NCI-H524 (cell line): ENCODE data around the gene COQ10A.
"Not testable (repeated sequence)": the region's sequence is repeated elsewhere in the genome, so short reads cannot be mapped to it uniquely, and the experiment has no call there.

ENCODE experiments used
- DNase-seq, 2 experiments: peaks; one replicate each; lab custom pipeline; 2025; lab: John Stamatoyannopoulos, UW

Gene COQ10A

DNA sequence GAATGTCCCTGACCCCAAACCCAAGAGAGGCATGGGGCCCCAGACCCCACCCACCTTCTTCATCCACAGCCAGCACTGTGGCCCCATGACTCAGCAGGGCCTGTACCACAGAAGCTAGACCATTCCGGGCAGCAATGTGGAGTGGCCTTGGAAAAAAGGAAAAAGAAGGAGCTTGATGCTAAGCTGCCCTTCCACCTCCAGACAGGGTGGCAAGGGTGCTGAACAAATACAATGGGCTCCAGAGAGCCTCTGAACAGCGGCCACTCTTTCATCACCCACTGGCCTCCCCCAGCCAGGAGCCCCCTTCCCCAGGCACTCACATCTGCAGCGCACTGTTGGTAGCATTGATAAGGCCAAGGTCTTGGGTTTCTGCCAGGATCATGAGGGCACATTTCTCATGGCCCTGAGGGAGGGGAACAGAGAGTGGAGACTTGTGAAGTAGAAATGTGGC, 23.0 kb upstream of the COQ10A start:
- DNase-seq, result no peak

GRCh38 chr12:56244494-56244893, 22.2 kb upstream of the COQ10A start:
- DNase-seq, result no peak

DNA sequence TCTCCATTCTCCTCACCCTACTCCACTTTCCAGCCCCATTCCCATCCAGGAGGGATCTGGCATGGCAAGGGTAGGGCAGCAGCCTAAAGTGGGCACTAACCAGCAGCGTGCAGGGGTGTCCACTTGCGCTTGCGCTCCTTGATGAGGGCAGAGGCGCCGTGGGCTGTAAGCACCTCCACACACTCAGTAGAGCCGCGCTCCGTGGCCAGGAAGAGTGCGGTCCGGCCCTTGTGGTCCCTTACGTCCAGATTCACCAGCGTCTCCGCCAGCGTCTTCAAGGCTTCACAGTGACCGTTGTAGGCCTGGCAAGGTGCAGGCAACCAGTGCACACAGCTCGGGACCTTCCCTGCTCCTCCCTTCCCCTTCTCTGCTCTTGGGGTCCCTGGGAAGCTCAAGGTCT, 18.8 kb upstream of the COQ10A start:
- no peak for DNase-seq

DNA sequence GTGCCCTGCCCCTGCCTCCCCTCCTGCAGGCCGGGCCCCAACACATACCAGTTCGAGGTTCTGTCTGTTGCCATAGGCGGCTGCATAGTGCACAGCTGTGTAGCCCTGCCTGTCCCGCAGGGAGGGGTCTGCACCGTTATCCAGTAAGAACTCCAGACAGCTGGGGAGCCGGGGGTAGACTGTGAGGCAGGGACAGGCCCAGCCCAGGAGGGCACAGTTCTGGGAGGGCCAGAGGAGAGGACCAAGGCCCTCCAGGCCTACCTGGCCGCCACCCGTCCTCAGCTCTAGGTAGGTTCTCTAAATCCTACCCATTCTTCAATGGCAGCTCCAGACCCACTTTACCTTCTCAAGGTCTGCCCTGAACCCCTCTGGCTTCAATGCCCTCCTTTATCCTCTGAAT, 18.0 kb upstream of the COQ10A start:
- DNase-seq, result no peak

- no peak for DNase-seq
Measured at GRCh38 chr12:56252649-56253048, 14.1 kb upstream of the COQ10A start.

GRCh38 chr12:56253091-56253490, 13.7 kb upstream of the COQ10A start:
- DNase-seq, result no peak

DNA sequence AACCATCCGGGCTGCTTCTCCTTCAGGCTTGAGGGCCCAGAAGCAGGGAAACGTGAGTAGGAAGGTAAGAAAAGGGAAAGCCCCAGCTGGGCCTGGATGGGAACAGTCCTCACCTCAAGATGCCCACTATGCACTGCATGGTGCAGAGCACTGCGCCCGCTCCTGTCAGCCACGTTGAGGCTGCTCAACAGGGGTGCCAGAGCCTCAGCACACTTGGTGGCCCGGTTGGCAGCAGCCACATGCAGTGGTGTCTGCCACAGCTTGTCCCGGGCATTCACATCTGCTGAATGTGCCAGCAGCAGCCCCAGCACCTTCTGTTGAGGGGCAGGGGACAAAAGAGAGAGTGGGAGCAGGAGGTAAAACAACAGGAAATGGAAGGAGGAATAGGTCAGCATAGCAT, 11.1 kb upstream of the COQ10A start:
- no peak for DNase-seq

GRCh38 chr12:56256326-56256960, 10.3 kb upstream of the COQ10A start:
- DNase-seq, result no peak

- DNase-seq, result no peak
Measured at GRCh38 chr12:56257071-56257470, 9.7 kb upstream of the COQ10A start.

DNA sequence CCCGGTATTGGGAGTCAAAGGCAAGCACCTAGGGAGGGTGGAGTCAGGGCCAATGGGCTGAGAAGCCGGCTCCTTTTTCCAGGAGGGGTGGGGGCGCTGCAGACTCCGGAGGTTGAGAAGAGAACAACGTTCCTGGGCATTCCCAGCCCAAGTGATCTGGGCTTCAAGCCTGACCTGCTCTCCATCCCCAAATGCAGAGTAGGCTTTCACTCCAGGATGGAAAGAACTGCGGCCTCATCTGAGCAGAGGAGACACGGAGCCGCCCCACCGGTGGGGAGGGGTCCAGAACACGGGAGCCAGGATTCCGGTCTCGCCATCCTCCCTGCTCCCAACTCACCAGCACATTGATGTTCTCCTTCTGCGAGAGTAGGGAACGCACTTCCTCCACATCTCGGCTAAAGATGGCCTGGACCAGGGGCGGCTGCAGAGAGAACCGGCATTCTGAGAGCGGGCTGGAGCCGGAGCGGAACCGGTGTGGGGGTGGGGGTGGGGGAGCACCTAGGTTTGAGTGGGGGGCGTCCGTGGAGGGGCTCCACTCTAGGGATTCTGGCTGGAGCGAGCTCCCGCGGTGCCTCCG, 9.2 kb upstream of the COQ10A start:
- peak; percentile 30 to 37 for DNase-seq

GRCh38 chr12:56258068-56258819, 8.5 kb upstream of the COQ10A start, which contains the start of gene ANKRD52:
Gene ANKRD52, minus strand, starts transcription at chr12:56258384. Its CDS starts 115 bp downstream, at chr12:56258269.
- peak; percentile 24 to 52 for DNase-seq

GRCh38 chr12:56258820-56259183, 7.9 kb upstream of the COQ10A start:
- no peak for DNase-seq

DNA sequence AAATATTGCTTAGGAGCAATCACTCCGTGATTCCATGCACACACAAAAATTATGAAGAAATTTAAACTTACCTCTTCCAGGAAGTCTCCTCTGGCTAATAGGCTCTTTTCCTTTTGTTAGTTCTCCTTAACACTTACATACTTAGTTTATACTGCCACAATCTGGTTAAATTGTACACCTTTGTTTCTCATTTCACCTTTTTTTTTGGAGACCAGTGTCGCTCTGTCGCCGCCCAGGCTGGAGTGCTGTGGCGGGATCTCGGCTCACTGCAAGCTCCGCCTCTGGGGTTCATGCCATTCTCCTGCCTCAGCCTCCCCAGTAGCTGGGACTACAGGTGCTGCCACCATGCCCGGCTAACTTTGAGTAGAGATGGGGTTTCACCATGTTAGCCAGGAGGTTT, 6.4 kb upstream of the COQ10A start:
- DNase-seq, result no peak

DNA sequence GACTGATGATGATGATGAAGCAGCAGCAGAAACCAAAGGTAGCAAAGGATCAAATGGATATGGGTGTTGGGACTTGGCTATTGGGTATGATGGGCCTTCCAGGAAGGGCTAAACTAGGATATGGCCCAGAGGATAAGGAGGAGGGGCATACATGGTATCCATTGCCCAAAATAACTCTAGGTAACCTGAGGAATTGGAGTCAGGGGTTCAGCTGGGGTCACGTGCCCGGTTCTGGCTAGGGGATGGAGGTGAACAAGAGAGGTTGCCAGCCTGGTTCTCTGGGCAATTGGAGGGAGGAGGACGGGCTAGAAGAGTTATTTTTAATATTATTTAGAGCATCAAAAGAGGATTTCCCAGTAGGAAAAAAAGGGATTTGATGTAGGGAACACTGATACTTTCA, 5.8 kb upstream of the COQ10A start:
- no peak for DNase-seq

DNA sequence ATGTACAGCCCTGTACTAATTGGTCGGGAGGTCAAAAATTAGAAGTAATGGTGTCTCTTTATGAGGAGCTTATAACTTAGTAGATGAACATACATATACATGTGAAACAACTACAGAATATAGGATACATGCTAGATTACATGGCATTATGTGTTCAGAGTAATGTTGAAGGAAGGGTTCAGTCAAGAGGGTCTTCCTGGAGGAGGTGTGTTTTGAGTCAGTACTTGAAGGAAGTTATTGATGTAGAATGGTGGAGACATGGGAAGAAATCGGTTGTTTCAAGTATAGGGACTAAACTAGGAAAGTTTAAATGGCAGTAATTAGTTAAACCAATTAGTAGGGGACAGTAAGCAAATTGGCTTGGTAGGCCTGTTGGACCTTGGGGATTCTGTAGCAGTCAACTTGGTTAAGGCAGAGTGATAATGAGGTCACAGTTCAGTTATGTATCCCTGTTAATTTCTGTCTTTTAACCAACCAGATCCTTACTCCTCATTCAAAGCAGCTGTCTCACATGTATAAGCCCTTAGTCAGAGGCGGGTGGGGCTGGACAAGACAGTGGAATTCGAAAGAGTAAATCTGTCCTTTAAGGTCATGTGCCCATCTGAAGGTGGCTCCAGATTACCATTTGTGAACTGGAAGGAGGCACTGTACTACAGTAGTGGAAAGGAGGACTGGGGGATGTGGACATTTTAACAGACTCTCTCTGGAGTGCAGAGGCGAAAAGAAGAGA, 5.1 kb upstream of the COQ10A start:
- no peak for DNase-seq

DNA sequence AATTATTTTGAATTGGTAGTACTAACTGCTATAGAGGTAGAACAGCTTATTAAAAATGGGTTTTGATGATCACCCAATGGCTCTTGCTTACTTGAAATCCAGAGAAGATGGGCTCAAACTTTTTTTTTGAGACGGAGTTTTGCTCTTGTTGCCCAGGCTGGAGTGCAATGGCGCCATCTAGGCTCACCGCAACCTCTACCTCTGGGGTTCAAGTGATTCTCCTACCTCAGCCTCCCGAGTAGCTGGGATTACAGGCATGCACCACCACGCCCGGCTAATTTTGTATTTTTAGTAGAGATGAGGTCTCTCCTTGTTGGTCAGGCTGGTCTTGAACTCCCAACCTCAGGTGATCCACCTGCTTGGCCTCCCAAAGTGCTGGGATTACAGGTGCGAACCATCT, 3.8 kb upstream of the COQ10A start:
- not testable (repeated sequence) for DNase-seq

- not testable (repeated sequence) for DNase-seq
Measured at GRCh38 chr12:56266068-56266692, 562 bp upstream of the COQ10A start.

DNA sequence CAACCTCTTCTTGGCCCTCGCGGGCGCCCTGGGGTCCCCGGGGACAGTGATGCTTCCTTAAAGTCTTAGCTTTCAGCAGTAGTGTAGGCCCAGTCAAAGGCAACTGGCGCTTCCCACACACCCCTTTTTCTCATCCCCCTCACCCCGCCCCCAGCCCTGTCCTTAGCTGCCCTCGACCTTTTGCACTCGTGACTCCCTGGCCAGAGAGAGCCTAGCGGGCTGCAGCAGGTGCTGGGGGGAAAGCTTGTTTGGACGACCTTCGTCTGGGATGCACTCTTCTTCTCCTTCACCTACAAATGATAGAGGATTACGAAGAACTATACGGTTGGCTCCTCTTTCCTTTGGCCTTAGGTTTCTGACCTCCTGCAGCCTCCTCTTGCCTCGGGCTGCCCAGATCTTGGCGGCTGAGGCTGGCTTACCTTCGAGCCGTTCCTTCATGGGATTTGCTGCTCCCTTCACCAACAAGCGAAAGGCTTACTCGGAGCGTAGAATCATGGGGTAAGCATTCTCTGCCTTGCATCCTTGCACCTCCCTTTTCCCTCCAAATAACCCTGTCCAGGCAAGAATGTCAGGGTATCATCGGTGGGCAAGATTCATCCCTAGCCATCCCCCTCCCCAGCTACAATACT, 815 bp downstream of the COQ10A start:
- no peak for DNase-seq

DNA sequence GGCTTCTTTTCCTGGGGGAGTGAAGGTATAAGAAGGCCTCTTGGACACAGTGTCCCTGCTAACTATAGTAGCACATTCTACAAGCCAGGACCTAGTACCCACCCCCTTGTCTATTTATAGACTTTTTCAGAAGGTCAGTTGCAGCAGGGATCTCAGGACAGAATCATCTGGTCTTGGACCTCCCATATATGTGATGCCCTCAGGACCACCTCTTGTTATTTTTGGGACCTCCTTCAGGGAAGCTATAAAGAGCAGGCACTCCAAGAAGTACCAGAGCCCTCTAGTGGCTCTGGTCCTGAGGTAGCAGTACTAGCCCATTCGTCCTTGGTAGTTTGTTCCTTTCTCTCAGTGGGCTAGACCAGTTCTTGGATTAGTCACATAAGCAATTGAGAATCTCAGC, 4.3 kb downstream of the COQ10A start:
- peak in 1 of 2 experiments; percentile 35 for DNase-seq

- DNase-seq, result not testable (repeated sequence)
Measured at GRCh38 chr12:56272468-56272867, 5.7 kb downstream of the COQ10A start.

GRCh38 chr12:56274299-56274698, 7.6 kb downstream of the COQ10A start:
- no peak for DNase-seq

DNA sequence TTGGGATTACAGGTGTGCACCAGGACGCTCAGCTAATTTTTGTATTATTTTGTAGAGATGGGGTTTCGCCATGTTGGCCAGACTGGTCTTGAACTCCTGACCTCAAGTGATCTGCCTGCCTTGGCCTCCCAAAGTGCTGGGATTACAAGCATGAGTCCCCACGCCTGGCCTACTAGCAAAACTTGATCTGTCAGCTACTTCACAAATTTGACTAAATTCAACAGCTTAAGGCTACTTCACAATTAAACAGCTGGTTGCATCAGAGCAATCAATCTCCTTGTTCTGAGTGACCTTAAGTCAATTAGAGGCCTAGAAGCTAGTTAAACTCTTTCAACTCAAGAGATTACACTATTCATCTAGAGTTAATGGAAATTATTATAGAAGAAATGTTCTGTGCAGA, 12.2 kb downstream of the COQ10A start:
- DNase-seq, result no peak
